Natural killer cell (primary cell): ENCODE results near the gene S100B. TPM values are rescaled to one million over a fixed set of nuclear protein-coding genes. Genes with fewer than 3 reads are reported as not detected.

ENCODE experiments used
- ATAC-seq, 3 donors: fragments of 150-1000 bp in 2 of 3; fragments of 200-7000 bp in 1 of 3; cut with Tn5 transposase; 1 replicate in 1 of 3; 2 replicates in 2 of 3; pipeline ENCODE4 v1.10.0; 2021; ENCODE audit warnings: mild to moderate bottlenecking in 2 of 3, moderate library complexity in 2 of 3
- DNase-seq, 2 donors: peaks; one replicate each; pipeline versions ENCODE4 v3.0.0 to v3.0.0-alpha.2; 2013 to 2021; ENCODE audit warnings: mixed read lengths in 1 of 2
- H3K27ac ChIP-seq: one replicate; pipeline ENCODE4 v1.5.1; 2013; ENCODE audit warnings: mild to moderate bottlenecking, low read length
- H3K27me3 ChIP-seq: one replicate; pipeline ENCODE4 v1.6.1; 2013; ENCODE audit warnings: low read length; ENCODE audit not compliant: control insufficient read depth, insufficient read depth
- H3K36me3 ChIP-seq: one replicate; pipeline ENCODE4 v1.6.1; 2013; ENCODE audit warnings: low read length; ENCODE audit not compliant: control insufficient read depth, insufficient read depth
- H3K4me1 ChIP-seq: one replicate; pipeline ENCODE4 v1.6.1; 2013; ENCODE audit warnings: low read length; ENCODE audit not compliant: control insufficient read depth, insufficient read depth
- H3K4me3 ChIP-seq: one replicate; pipeline ENCODE4 v1.5.1; 2013; ENCODE audit warnings: low read length
- H3K9me3 ChIP-seq: one replicate; pipeline ENCODE4 v1.6.1; 2013; ENCODE audit warnings: low read length; ENCODE audit not compliant: control insufficient read depth, insufficient read depth
- H3K27ac Mint-ChIP-seq, 2 donors: one replicate each; pipeline ENCODE4 v1.8.0; 2022; ENCODE audit warnings: mild to moderate bottlenecking in 2 of 2, mixed read lengths in 2 of 2, moderate library complexity in 1 of 2
- H3K27me3 Mint-ChIP-seq, 2 donors: one replicate each; pipeline ENCODE4 v1.8.0; 2022; ENCODE audit warnings: low read depth in 2 of 2, mixed read lengths in 2 of 2
- H3K36me3 Mint-ChIP-seq: one replicate; pipeline ENCODE4 v1.8.0; 2022; ENCODE audit warnings: mixed read lengths
- H3K4me1 Mint-ChIP-seq, 2 donors: one replicate each; pipeline ENCODE4 v1.8.0; 2022; ENCODE audit warnings: mixed read lengths in 2 of 2
- H3K4me3 Mint-ChIP-seq: one replicate; pipeline ENCODE4 v1.8.0; 2022; ENCODE audit warnings: mild to moderate bottlenecking, moderate library complexity, mixed read lengths
- H3K9me3 Mint-ChIP-seq, 2 donors: one replicate each; pipeline ENCODE4 v1.8.0; 2022; ENCODE audit warnings: mixed read lengths in 2 of 2
- WGBS: methylation state at CpG from one replicate; pipeline ENCODE4 v1.1.7; 2013; ENCODE audit warnings: missing lambda C conversion rate; ENCODE audit not compliant: insufficient coverage; 5-methylcytosine and 5-hydroxymethylcytosine counted together
- intact Hi-C: fragments of 100-400 bp; cut with micrococcal nuclease; formaldehyde crosslinking; loops from one replicate; pipeline ENCODE4 v1.14.2; 2022
- total RNA-seq, 4 donors: library from RNA; stranded (reverse); fragments of 120-200 nt in 1 of 4; gene quantifications; one replicate each; pipeline versions ENCODE4 v1.2.3 to v1.2.4, GENCODE V29; 2013 to 2022
- TF ChIP-seq, protein P1 (sequence below): fragments of 200-600 bp; IDR thresholded peaks from one replicate; pipeline ENCODE4 v1.8.0; 2022; ENCODE audit warnings: antibody characterized with exemption

Gene S100B
- total RNA-seq, 3 donors from 2014 or later (not counting 1 experiment from before 2014, with no cell fraction given), result 4.0 to 58.9 TPM; not detected in 1

DNA sequence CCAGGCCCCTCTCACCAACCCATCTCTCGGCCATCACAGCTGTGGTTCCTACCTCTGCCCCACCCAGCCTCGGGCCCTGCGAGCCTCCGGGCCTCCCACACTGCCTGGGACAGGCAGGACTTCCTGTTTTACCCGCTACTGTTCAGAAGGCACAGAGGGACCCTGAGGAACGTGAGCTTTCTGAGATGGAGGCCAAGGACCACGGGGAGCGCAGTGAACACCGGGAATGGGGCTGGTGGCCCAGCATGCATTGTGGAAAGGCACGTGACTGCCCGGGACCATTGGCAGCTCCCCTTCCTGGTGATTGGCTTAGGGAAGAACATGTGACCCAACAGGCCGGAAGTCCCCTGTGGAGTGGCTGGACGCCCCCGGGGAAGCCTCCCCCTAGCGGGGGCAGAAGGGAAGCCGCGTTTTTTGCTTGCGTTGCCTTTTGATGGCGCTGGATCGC lies 7.0 kb downstream of the S100B start:
- WGBS, result 89% methylated on average over 20 of the region's 20 CpGs
- intact Hi-C loops, result no loop called here
- H3K27ac Mint-ChIP-seq, result no peak overlapping the region

DNA sequence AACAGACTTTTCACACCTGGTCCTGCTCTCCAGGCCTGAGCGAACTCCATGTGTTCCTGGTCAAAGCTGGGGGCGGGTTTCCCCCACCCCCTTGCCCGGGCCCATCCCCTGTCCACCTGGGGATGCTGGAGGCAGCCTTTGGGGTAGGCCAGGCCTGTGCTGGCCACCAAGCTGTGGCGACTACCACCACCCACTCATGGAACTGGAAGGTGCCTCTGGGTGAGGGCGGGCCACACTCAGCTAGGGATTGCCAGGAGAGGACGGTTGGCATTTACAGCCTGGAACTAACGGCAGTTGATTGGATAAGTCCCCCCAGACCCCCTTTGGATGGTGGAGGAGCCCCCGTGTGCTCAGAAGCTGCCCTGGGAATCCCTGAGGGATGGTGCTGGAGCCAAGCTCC lies 7.9 kb downstream of the S100B start:
- Mint-ChIP-seq H3K27me3 (no peaks in the 10 kb centered on the region), H3K4me1 (peaks cover 0 to 28% of the 10 kb centered on the region in 2 donors), H3K36me3 (no peaks in the 10 kb centered on the region), H3K27ac (no peak overlapping the region), H3K4me3 (no peak overlapping the region), H3K9me3 (peaks cover 0 to 6% of the 10 kb centered on the region in 2 donors)
- TF ChIP-seq, protein P1, sequence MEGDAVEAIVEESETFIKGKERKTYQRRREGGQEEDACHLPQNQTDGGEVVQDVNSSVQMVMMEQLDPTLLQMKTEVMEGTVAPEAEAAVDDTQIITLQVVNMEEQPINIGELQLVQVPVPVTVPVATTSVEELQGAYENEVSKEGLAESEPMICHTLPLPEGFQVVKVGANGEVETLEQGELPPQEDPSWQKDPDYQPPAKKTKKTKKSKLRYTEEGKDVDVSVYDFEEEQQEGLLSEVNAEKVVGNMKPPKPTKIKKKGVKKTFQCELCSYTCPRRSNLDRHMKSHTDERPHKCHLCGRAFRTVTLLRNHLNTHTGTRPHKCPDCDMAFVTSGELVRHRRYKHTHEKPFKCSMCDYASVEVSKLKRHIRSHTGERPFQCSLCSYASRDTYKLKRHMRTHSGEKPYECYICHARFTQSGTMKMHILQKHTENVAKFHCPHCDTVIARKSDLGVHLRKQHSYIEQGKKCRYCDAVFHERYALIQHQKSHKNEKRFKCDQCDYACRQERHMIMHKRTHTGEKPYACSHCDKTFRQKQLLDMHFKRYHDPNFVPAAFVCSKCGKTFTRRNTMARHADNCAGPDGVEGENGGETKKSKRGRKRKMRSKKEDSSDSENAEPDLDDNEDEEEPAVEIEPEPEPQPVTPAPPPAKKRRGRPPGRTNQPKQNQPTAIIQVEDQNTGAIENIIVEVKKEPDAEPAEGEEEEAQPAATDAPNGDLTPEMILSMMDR, result no peak
- intact Hi-C loops, result no loop called here
- no peaks in the 10 kb centered on the region for H3K36me3 ChIP-seq
- no peaks in the 10 kb centered on the region for H3K27me3 ChIP-seq
- H3K4me3 ChIP-seq, result no peak overlapping the region
- peaks cover 13% of the 10 kb centered on the region for H3K9me3 ChIP-seq
- DNase-seq, result no peak
- H3K27ac ChIP-seq, result no peak overlapping the region
- H3K4me1 ChIP-seq, result no peaks in the 10 kb centered on the region
- ATAC-seq, result no peak
- 91% methylated on average over 8 of the region's 8 CpGs for whole genome bisulfite sequencing

More for the DNA sequence above, 7.0 kb downstream of the S100B start:
- Mint-ChIP-seq H3K27me3 (no peaks in the 10 kb centered on the region), H3K4me1 (peaks cover 0 to 26% of the 10 kb centered on the region in 2 donors), H3K9me3 (peaks cover 0 to 5% of the 10 kb centered on the region in 2 donors), H3K36me3 (no peaks in the 10 kb centered on the region), H3K4me3 (no peak overlapping the region)
- TF ChIP-seq, protein P1, result no peak
- ATAC-seq, result no peak
- H3K9me3 ChIP-seq, result peaks cover 13% of the 10 kb centered on the region
- no peaks in the 10 kb centered on the region for H3K4me1 ChIP-seq
- no peaks in the 10 kb centered on the region for H3K27me3 ChIP-seq
- H3K36me3 ChIP-seq, result no peaks in the 10 kb centered on the region
- no peak for DNase-seq
- no peak overlapping the region for H3K4me3 ChIP-seq
- H3K27ac ChIP-seq, result no peak overlapping the region

DNA sequence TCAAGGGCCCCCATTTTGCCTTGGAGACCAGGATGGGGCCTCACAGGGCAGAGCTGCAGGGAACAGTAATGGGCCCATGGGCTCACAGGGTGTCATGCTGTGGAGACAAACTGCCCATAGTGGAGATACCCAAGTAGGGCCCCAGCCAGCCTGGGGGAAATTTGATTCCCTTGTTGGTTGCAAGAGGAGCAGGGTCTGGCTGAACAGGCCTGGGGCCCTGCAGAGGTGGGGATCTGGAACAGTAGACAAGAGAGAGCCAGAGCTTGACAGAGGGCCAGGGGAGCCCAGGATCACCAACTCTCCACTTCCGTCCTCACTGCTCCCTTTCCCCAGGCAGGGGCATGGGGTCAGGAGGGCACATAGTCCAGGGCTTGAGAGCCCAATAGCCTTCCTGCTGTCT lies 8.7 kb downstream of the S100B start:
- Histone ChIP-seq H3K4me1 (no peaks in the 10 kb centered on the region), H3K27me3 (no peaks in the 10 kb centered on the region), H3K36me3 (no peaks in the 10 kb centered on the region), H3K9me3 (peaks cover 13% of the 10 kb centered on the region), H3K4me3 (no peak overlapping the region), H3K27ac (no peak overlapping the region)
- intact Hi-C loops, result no loop called here
- TF ChIP-seq, protein P1, result no peak
- Mint-ChIP-seq H3K4me1 (peaks cover 0 to 20% of the 10 kb centered on the region in 2 donors), H3K27me3 (no peaks in the 10 kb centered on the region), H3K9me3 (peaks cover 0 to 9% of the 10 kb centered on the region in 2 donors), H3K36me3 (no peaks in the 10 kb centered on the region), H3K27ac (no peak overlapping the region), H3K4me3 (no peak overlapping the region)
- ATAC-seq (no peak), DNase-seq (no peak)
- 100% methylated on average over 1 of the region's 1 CpG for WGBS

DNA sequence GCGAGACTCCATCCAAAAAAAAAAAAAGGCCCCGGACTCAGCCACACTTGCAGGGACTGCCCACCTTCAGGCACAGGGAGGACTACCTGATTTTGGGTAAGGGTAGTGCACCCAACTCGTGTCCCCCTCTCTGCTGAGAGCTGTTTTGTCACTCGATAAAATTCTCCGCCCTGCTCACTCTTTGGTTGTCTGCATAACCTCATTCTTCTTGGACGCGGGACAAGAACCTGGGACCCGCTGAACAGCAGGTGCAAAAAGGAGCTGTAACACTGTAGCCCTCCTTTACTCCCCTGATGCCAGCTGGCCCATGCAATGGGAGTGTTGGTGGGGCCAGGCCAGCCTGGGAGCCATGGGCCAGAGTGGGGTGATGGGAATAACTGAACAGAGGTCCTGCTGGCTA lies 10.6 kb downstream of the S100B start:
- H3K27me3 ChIP-seq, result no peaks in the 10 kb centered on the region
- H3K9me3 ChIP-seq, result peaks cover 13% of the 10 kb centered on the region
- no peak overlapping the region for H3K27ac ChIP-seq
- H3K27ac Mint-ChIP-seq, result no peak overlapping the region
- H3K4me1 Mint-ChIP-seq, result peaks cover 0 to 14% of the 10 kb centered on the region in 2 donors
- no peaks in the 10 kb centered on the region for H3K4me1 ChIP-seq
- H3K36me3 ChIP-seq, result no peaks in the 10 kb centered on the region
- 94% methylated on average over 8 of the region's 8 CpGs for WGBS
- peaks cover 10% of the 10 kb centered on the region for H3K36me3 Mint-ChIP-seq
- intact Hi-C loops, result no loop called here
- ATAC-seq (no peak), DNase-seq (no peak)
- no peak overlapping the region for H3K4me3 ChIP-seq
- peaks cover 4 to 17% of the 10 kb centered on the region in 2 donors for H3K9me3 Mint-ChIP-seq
- H3K27me3 Mint-ChIP-seq, result no peaks in the 10 kb centered on the region
- H3K4me3 Mint-ChIP-seq, result no peak overlapping the region
- TF ChIP-seq, protein P1, result no peak
